ENCODE results near the gene ACSL1. TPM values are rescaled to one million over a fixed set of nuclear protein-coding genes. Genes with fewer than 3 reads are reported as not detected.

ACSL1 gene
- total and polyA plus RNA-seq, 2 donors (not counting 3 experiments of a cell fraction or from before 2014, with no cell fraction given) = 7.3 to 17.7 TPM

GRCh38 chr4:184849185-184849584, 23.4 kb upstream of the ACSL1 start:
- POLR2A ChIA-PET = no interaction called here
- CTCF ChIA-PET = interaction anchor here (1.3 to 2.0 kb wide), 3 partner anchors 11 to 104 kb away, joined by 3 to 5 read pairs (median 4); no protein-coding TSS in a partner anchor

More at GRCh38 chr4:184849185-184849584, 23.4 kb upstream of the ACSL1 start:
- DNase-seq (ENCODE audit: low read depth, low spot score) (no peak), FAIRE-seq (no peak)
- no TSS peak for BruUV-seq (replicated peaks)
- H4K20me1 ChIP-seq (replicated peaks; ENCODE audit: control insufficient read depth, extremely low read depth, insufficient read depth, low read length) = no peaks in the 10 kb centered on the region
- H3K79me2 ChIP-seq (ENCODE audit: control insufficient read depth, insufficient read depth, low read length) = no peaks in the 10 kb centered on the region
- no peak overlapping the region for H3K4me3 ChIP-seq (replicated peaks in 1 of 3; ENCODE audit: insufficient read depth in 1 of 3, low read depth in 1 of 3, low read length in 3 of 3)
- H3K4me1 ChIP-seq (ENCODE audit: control insufficient read depth, extremely low read depth, insufficient read depth, low read length) = no peaks in the 10 kb centered on the region
- no peaks in the 10 kb centered on the region for H3K9me3 ChIP-seq (replicated peaks; ENCODE audit: control insufficient read depth, insufficient read depth, low read length)
- no peaks in the 10 kb centered on the region for H3K9me1 ChIP-seq (replicated peaks; ENCODE audit: control insufficient read depth, extremely low read depth, insufficient read depth, low read length)
- intact Hi-C loops (cut with micrococcal nuclease) (no loop called here), dilution Hi-C loops (cut with MboI; ENCODE audit: extremely low pct_ligation_motif_present, low sequenced_read_pairs) (no loop called here)
- H3K36me3 ChIP-seq (ENCODE audit: control insufficient read depth in 2 of 2, extremely low read depth in 1 of 2, insufficient read depth in 2 of 2, low read length in 2 of 2) = no peaks in the 10 kb centered on the region
- TF ChIP-seq POLR2A (IDR thresholded peaks at IDR 0.05; ENCODE audit: low read depth, low read length) = no peak
- TF ChIP-seq JUN (IDR thresholded peaks at IDR 0.05; ENCODE audit: borderline replicate concordance, insufficient read depth, insufficient read length, low read depth) = no peak
- no peak for TF ChIP-seq FOS (IDR thresholded peaks at IDR 0.05; ENCODE audit: borderline replicate concordance, insufficient read depth, low read length)
- TF ChIP-seq EZH2 (IDR thresholded peaks at IDR 0.05; ENCODE audit: borderline replicate concordance, low read depth, low read length, severe bottlenecking) = no peak
- TF ChIP-seq CTCF (IDR thresholded peaks at IDR 0.05; ENCODE audit: extremely low read depth in 1 of 2, insufficient read depth in 1 of 2, low read depth in 1 of 2, low read length in 2 of 2) = no peak
- H3K9ac ChIP-seq (replicated peaks; ENCODE audit: extremely low read depth, insufficient read depth, low read length) = no peak overlapping the region
- peaks cover 0 to 2% of the 10 kb centered on the region in 2 experiments for H3K27me3 ChIP-seq (ENCODE audit: control insufficient read depth in 2 of 2, insufficient read depth in 2 of 2, low read length in 2 of 2)
- no peak overlapping the region for H3K27ac ChIP-seq (ENCODE audit: insufficient read depth, low read depth, low read length)
- no peak overlapping the region for H2AFZ ChIP-seq (ENCODE audit: low read depth, low read length)
- no peak overlapping the region for H3K4me2 ChIP-seq (ENCODE audit: insufficient read depth, low read length)

Data from endothelial cell of umbilical vein (primary cell).